ENCODE data around the gene ISLR2.

ISLR2 gene

DNA sequence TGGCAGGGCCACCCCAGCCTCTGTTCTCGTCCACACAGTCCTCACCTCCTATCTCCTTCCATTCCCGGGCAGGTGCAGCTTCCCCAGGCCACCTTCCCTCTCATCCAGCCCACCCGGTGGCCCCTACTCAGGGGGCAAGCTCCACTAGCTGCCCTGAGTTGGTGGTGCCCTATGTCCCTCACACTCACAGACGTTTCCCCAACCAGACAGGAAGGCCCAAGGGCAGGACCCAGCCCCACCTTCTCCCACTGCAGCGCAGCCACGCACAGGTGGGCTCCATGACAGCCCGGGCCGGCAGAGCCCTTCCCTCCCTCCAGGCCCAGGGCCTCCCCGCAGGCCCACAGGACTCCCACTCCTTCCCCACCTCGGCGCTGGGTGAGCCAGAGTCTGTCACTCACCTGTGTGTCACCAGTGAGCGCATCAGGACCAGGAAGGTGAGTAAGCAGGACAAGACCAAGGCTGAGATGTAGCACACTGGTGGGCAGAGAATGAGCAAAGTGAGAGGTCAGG is 54.3 kb downstream of the ISLR2 start:
- no peaks in the 10 kb centered on the region for H4K20me1 ChIP-seq
- TF ChIP-seq Cebpa-rat (IDR thresholded peaks at IDR 0.05), result no peak
- H3K27me3 ChIP-seq, result no peaks in the 10 kb centered on the region
- H3K4me2 ChIP-seq, result no peak overlapping the region
- H3K4me3 ChIP-seq, result no peak overlapping the region
- H3K9me3 ChIP-seq, result no peaks in the 10 kb centered on the region
- H3K27ac ChIP-seq, result no peak overlapping the region
- H3K36me3 ChIP-seq, result no peaks in the 10 kb centered on the region
- no peaks in the 10 kb centered on the region; the same call in 1 of the 2 replicates for H3K4me1 ChIP-seq
- no peak overlapping the region for H3K9ac ChIP-seq

DNA sequence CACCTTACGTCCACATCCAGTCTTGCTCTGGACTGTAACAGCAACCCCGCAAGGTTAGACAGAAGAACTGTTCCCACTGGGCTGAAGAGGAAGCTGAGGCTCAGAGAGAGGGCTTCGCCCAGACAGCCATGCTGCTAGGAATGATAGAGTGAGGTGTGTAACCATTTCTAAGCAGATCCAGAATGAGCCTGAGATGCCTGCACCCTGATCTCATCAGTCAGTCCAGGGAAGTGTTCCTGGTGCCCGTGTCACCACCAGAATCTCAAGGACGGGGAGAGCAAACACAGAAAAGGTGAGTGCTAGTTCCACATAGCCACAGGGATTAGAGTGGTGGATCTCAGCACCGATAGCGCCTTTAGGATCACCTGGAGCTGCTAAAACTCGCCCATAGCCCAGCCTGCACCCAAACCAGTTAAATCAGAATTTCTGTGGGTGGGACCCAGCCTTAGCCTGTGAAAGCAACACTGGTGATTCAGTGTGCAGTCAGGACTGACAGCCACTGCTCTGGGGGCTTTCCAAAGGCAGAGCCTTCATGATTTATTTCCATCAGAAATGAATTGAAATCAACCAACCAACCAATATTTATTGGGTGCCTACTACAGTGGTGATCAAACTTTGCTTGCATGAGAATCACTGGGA is 55.4 kb downstream of the ISLR2 start:
- Histone ChIP-seq H3K4me2 (no peak overlapping the region), H3K36me3 (no peaks in the 10 kb centered on the region)

More for the DNA sequence above, 55.4 kb downstream of the ISLR2 start:
- H3K4me1 ChIP-seq, result no peaks in the 10 kb centered on the region; the same call in 1 of the 2 replicates
- no peak overlapping the region for H3K4me3 ChIP-seq
- no peak overlapping the region for H3K9ac ChIP-seq
- no peaks in the 10 kb centered on the region for H3K9me3 ChIP-seq
- no peaks in the 10 kb centered on the region for H3K27me3 ChIP-seq
- no peaks in the 10 kb centered on the region for H4K20me1 ChIP-seq
- H3K27ac ChIP-seq, result no peak overlapping the region
- TF ChIP-seq Cebpa-rat (IDR thresholded peaks at IDR 0.05), result no peak

Measured in BLaER1 (cell line).